Testis (tissue), 2 donors: ENCODE results near the gene ASCC2.

Source experiments
- CTCF ChIP-seq, 3 experiments: fragments of 450-650 bp in 2 of 3; fragments of 200-600 bp in 1 of 3; sonication (generic) in 1 of 3; IDR thresholded peaks; one replicate each; pipeline ENCODE4 v1.5.1; 2016 to 2019; ENCODE audit warnings: antibody characterized with exemption in 3 of 3, mild to moderate bottlenecking in 2 of 3, moderate library complexity in 1 of 3
- POLR2A ChIP-seq: fragments of 450-650 bp; IDR thresholded peaks from one replicate; pipeline ENCODE4 v1.6.1; 2017; ENCODE audit warnings: antibody characterized with exemption, mild to moderate bottlenecking, moderate library complexity

GRCh38 chr22:29739346-29739875 is 98.7 kb downstream of the ASCC2 start:
- TF ChIP-seq POLR2A (no peak), CTCF (IDR thresholded peaks at IDR 0.05) (no peak)
